Adrenal gland (tissue), 12 donors: Measurements from ENCODE around the gene RFPL3. TPM values are rescaled to one million over a fixed set of nuclear protein-coding genes. Genes with fewer than 3 reads are reported as not detected.

Experiments used
- DNase-seq, 7 donors: peaks; one replicate each; pipeline ENCODE4 v3.0.0-alpha.2; 2019 to 2020
- H3K27ac ChIP-seq, 5 donors: fragments of 200-600 bp; sonication (generic) in 4 of 5; 1 replicate in 3 of 5; 2 replicates in 2 of 5; pipeline versions ENCODE4 v1.5.1 to v1.8.0; 2016 to 2020; ENCODE audit warnings: mild to moderate bottlenecking in 1 of 5
- H3K27me3 ChIP-seq: fragments of 200-600 bp; 2 replicates; pipeline ENCODE4 v1.8.0; 2021
- H3K36me3 ChIP-seq, 2 donors: fragments of 200-600 bp; replicated peaks in 1 of 2; 1 replicate in 1 of 2; 2 replicates in 1 of 2; pipeline versions ENCODE4 v1.5.1 to v1.8.0; 2018 to 2022
- H3K4me1 ChIP-seq, 2 donors: fragments of 200-600 bp; replicated peaks in 1 of 2; 1 replicate in 1 of 2; 2 replicates in 1 of 2; pipeline versions ENCODE4 v1.5.1 to v1.8.0; 2018 to 2021
- H3K4me3 ChIP-seq, 4 donors: fragments of 200-600 bp; sonication (generic) in 3 of 4; one replicate each; pipeline ENCODE4 v1.5.1; 2016 to 2018
- H3K9me3 ChIP-seq, 3 donors: fragments of 200-600 bp; sonication (generic) in 1 of 3; replicated peaks in 1 of 3; 1 replicate in 2 of 3; 2 replicates in 1 of 3; pipeline versions ENCODE4 v1.5.1 to v1.8.0; 2016 to 2021
- POLR2A ChIP-seq, 2 donors: fragments of 450-650 bp; IDR thresholded peaks; one replicate each; pipeline ENCODE4 v1.6.1; 2017; ENCODE audit warnings: antibody characterized with exemption in 2 of 2, mild to moderate bottlenecking in 2 of 2, moderate library complexity in 1 of 2
- WGBS, 4 donors: extraction: QIAGEN DNeasy Blood & Tissue Kit in 2 of 4; methylation state at CpG; one replicate each; pipeline versions ENCODE4 v1.1.5 to v1.1.7; 2013 to 2017; 5-methylcytosine and 5-hydroxymethylcytosine counted together
- intact Hi-C, 2 donors: fragments of 100-400 bp; cut with DNase I; formaldehyde crosslinking; loops; one replicate each; pipeline versions ENCODE4 v1.14.1 to v1.15.0; 2022 to 2023
- polyA plus RNA-seq, 3 donors: library from polyadenylated mRNA; stranded (reverse); fragments of 200-250 nt in 2 of 3; fragments of 350-450 nt in 1 of 3; fragmentation: Illumina TruSeq in 1 of 3; extraction: RNeasy Lipid Tissue Mini Kit (QIAGEN cat#74804) in 1 of 3; gene quantifications; one replicate each; pipeline ENCODE4 v1.2.3, GENCODE V29; 2013 to 2014
- total RNA-seq, 9 donors: library from RNA; depleted of rRNA in 4 of 9; stranded (reverse); fragments of >200 nt in 4 of 9; fragments of 120-200 nt in 1 of 9; fragmentation: NEBNext Ultra II Directional in 1 of 9; extraction: Animal tissue kit (Norgen Biotek cat#: 25700) in 1 of 9; gene quantifications; one replicate each; pipeline versions ENCODE4 v1.1.0 to v1.2.4, GENCODE V29; 2013 to 2023
- TF ChIP-seq, protein P1 (sequence below), 6 experiments: fragments of 450-650 bp in 4 of 6; fragments of 200-600 bp in 2 of 6; sonication (generic) in 1 of 6; IDR thresholded peaks; 1 replicate in 5 of 6; 2 replicates in 1 of 6; pipeline versions ENCODE4 v1.5.1 to v1.8.0; 2016 to 2021; ENCODE audit warnings: antibody characterized with exemption in 6 of 6, mild to moderate bottlenecking in 2 of 6, moderate library complexity in 1 of 6
- donor health status: healthy with polysubstance abuse.
- donor health status: Bipolar disorder and iron deficiency.
- donor health status: DM: yes; HTN: yes; CAD: no.
- donor health status: DM: no; HTN: no; CAD: no.
- donor health status: DM: no; HTN: no; CAD: no.
- donor health status: DM: yes; HTN: yes; CAD: no.

Gene RFPL3
- total and polyA plus RNA-seq, 12 donors = not detected

DNA sequence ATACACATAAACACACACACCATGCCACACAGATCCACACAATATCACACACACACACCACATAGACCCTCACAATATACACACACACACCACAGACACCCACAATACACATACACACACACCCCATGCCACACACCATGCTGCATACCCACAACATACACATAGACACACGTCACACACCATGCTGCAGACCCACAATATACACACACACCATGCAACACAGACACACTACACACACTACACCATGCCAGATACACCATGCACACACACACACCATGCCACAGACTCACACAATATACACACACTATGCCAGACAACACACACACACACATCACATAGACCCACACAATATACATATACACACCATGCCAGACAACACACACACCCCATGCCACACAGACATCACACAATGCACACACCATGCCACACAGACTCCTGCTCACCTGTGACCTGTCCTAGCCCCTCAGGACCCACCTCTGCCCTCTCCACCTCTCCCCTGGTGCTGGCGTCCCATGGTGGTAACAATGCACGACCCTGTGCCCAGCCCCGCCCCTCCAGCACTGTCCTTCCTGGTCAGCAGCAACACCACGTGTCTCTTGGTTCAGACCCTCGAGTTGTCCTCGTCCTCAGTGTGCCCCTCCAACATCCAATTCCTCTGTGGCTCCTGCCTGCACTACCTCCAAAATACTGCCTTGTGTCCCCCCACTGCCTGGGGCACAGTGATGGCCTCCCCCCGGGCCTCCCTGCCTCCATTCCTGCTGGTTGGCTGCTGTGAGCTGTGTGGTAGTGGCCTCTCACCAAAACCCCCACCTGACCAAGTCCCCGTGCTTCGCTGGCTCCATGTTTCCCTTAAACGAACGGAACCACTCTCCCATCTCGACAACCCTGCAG lies 23.7 kb upstream of the RFPL3 start:
- Histone ChIP-seq H3K27ac (no peak overlapping the region), H3K4me1 (no peaks in the 10 kb centered on the region), H3K36me3 (no peaks in the 10 kb centered on the region), H3K27me3 (peaks cover 7% of the 10 kb centered on the region), H3K4me3 (no peak overlapping the region), H3K9me3 (no peaks in the 10 kb centered on the region)
- intact Hi-C loops = no loop called here
- 71 to 78% (median 77%) methylated on average over 10 to 13 of the region's 13 CpGs for WGBS, 4 donors
- no peak for DNase-seq
- no peak for TF ChIP-seq POLR2A (IDR thresholded peaks at IDR 0.05)
- TF ChIP-seq, protein P1, sequence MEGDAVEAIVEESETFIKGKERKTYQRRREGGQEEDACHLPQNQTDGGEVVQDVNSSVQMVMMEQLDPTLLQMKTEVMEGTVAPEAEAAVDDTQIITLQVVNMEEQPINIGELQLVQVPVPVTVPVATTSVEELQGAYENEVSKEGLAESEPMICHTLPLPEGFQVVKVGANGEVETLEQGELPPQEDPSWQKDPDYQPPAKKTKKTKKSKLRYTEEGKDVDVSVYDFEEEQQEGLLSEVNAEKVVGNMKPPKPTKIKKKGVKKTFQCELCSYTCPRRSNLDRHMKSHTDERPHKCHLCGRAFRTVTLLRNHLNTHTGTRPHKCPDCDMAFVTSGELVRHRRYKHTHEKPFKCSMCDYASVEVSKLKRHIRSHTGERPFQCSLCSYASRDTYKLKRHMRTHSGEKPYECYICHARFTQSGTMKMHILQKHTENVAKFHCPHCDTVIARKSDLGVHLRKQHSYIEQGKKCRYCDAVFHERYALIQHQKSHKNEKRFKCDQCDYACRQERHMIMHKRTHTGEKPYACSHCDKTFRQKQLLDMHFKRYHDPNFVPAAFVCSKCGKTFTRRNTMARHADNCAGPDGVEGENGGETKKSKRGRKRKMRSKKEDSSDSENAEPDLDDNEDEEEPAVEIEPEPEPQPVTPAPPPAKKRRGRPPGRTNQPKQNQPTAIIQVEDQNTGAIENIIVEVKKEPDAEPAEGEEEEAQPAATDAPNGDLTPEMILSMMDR (IDR thresholded peaks at IDR 0.05) = no peak

- Histone ChIP-seq H3K4me1 (no peaks in the 10 kb centered on the region), H3K4me3 (no peak overlapping the region), H3K27me3 (peaks cover 7% of the 10 kb centered on the region), H3K27ac (no peak overlapping the region), H3K36me3 (no peaks in the 10 kb centered on the region), H3K9me3 (no peaks in the 10 kb centered on the region)
- TF ChIP-seq, protein P1 (IDR thresholded peaks at IDR 0.05) = no peak
- no peak for TF ChIP-seq POLR2A (IDR thresholded peaks at IDR 0.05)
- WGBS, 4 donors = 73 to 82% (median 75%) methylated on average over 10 to 17 of the region's 17 CpGs
- peak in 1 of 7 donors; percentile 35 for DNase-seq
- intact Hi-C loops = no loop called here
These were observed 22.9 kb upstream of the RFPL3 start for GRCh38 chr22:32334660-32335365.

DNA sequence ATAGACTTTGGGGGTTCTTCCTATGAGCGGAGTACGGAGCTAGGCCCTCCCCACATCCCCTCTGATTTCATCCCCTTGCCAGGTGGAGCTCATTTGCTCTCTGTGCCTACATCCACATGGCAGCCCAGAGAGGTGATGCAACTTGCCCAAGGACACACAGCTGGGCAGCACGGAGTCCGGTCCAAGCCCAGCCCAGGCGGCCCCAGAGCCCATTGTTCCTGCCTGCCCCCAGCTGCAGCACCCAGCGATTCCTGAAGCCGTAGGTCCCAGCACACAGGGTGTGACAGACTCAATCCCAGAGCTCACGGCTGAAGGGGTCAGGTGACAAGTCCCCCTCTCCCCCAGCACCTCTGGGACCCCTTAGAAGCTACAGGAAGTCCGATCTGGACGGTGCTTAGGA lies 22.2 kb upstream of the RFPL3 start:
- H3K4me1 ChIP-seq = no peaks in the 10 kb centered on the region
- WGBS, 4 donors = 64 to 80% (median 74%) methylated on average over 3 to 10 of the region's 10 CpGs
- H3K27me3 ChIP-seq = peaks cover 7% of the 10 kb centered on the region
- DNase-seq = no peak
- no peaks in the 10 kb centered on the region for H3K36me3 ChIP-seq
- H3K9me3 ChIP-seq = no peaks in the 10 kb centered on the region
- intact Hi-C loops = no loop called here
- no peak overlapping the region for H3K4me3 ChIP-seq
- H3K27ac ChIP-seq = no peak overlapping the region
- TF ChIP-seq POLR2A (IDR thresholded peaks at IDR 0.05) = no peak
- TF ChIP-seq, protein P1 (IDR thresholded peaks at IDR 0.05) = no peak

DNA sequence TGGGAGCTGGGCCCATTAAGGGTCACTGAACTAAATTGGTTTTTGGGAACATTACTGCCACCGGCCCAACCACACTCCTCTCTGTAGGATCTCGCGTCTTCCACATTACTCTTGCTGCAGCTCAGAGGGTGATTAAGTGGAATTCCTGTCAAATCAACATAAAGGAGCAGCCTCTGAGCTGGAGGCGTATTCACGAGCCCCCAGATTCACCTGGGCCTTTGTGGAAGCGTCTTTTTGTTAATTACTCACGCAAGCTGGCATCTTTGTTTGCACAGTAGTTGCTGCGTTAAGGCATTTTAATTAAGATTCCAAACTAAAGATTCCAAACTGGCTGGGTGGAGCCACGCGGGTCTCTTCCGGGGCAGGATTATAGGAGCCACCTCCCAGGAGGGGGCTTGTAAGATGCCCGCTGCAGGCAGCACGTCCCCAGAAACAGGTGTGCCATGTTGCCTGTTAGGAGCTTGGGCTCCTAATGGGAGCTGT lies 21.5 kb upstream of the RFPL3 start:
- TF ChIP-seq, protein P1 (IDR thresholded peaks at IDR 0.05) = no peak
- TF ChIP-seq POLR2A (IDR thresholded peaks at IDR 0.05) = no peak
- no peak for DNase-seq
- Histone ChIP-seq H3K36me3 (no peaks in the 10 kb centered on the region), H3K27me3 (peaks cover 7% of the 10 kb centered on the region), H3K4me3 (no peak overlapping the region), H3K27ac (no peak overlapping the region), H3K4me1 (no peaks in the 10 kb centered on the region), H3K9me3 (no peaks in the 10 kb centered on the region)
- WGBS, 4 donors = 66 to 77% (median 73%) methylated on average over 11 to 13 of the region's 13 CpGs
- intact Hi-C loops = no loop called here
